SJCRH30 (cell line): ENCODE results near the gene PRRG3. TPM values are rescaled to one million over a fixed set of nuclear protein-coding genes. Genes with fewer than 3 reads are reported as not detected.

ENCODE experiments used
- DNase-seq, 2 experiments: peaks; one replicate each; pipeline ENCODE4 v3.0.0-alpha.2; 2015 to 2020
- H3K27ac ChIP-seq: fragments of 250-450 bp; sonication (Bioruptor Pico); 2 replicates; pipeline ENCODE4 v1.5.1; 2020; ENCODE audit warnings: mild to moderate bottlenecking, moderate library complexity
- H3K27me3 ChIP-seq: fragments of 250-450 bp; sonication (Bioruptor Pico); 2 replicates; pipeline ENCODE4 v1.5.1; 2020; ENCODE audit warnings: mild to moderate bottlenecking, moderate library complexity
- H3K36me3 ChIP-seq: fragments of 250-450 bp; sonication (Bioruptor Pico); 2 replicates; pipeline ENCODE4 v1.5.1; 2020; ENCODE audit warnings: mild to moderate bottlenecking, moderate library complexity
- H3K4me1 ChIP-seq: fragments of 250-450 bp; sonication (Bioruptor Pico); 2 replicates; pipeline ENCODE4 v1.5.1; 2020; ENCODE audit warnings: mild to moderate bottlenecking, moderate library complexity
- H3K4me3 ChIP-seq: fragments of 250-450 bp; sonication (Bioruptor Pico); 2 replicates; pipeline ENCODE4 v1.5.1; 2020; ENCODE audit warnings: mild to moderate bottlenecking, moderate library complexity
- H3K9me3 ChIP-seq: fragments of 250-450 bp; sonication (Bioruptor Pico); replicated peaks from 2 replicates; pipeline ENCODE4 v1.5.1; 2020; ENCODE audit warnings: mild to moderate bottlenecking, moderate library complexity
- total RNA-seq: library from RNA; depleted of rRNA; stranded (reverse); fragments of >200 nt; shearing (Covaris generic); gene quantifications from 2 replicates; pipeline ENCODE4 v1.2.3, GENCODE V29; 2014

Gene PRRG3
- total RNA-seq, 1 experiment from 2014 or later = not detected

- Histone ChIP-seq H3K4me3 (no peak overlapping the region), H3K27me3 (no peaks in the 10 kb centered on the region), H3K27ac (no peak overlapping the region), H3K4me1 (no peaks in the 10 kb centered on the region), H3K9me3 (no peaks in the 10 kb centered on the region), H3K36me3 (no peaks in the 10 kb centered on the region)
- peak in 1 of 2 experiments; percentile 4 for DNase-seq
Observed at GRCh38 chrX:151722241-151722846, 27.1 kb downstream of the PRRG3 start.

GRCh38 chrX:151723156-151723760 lies 28.0 kb downstream of the PRRG3 start:
- Histone ChIP-seq H3K9me3 (no peaks in the 10 kb centered on the region), H3K4me3 (no peak overlapping the region), H3K27ac (no peak overlapping the region), H3K27me3 (no peaks in the 10 kb centered on the region), H3K36me3 (no peaks in the 10 kb centered on the region), H3K4me1 (no peaks in the 10 kb centered on the region)
- no peak for DNase-seq

- H3K36me3 ChIP-seq = no peaks in the 10 kb centered on the region
- H3K27ac ChIP-seq = no peak overlapping the region
- no peak for DNase-seq
- no peaks in the 10 kb centered on the region for H3K9me3 ChIP-seq
- H3K4me3 ChIP-seq = no peak overlapping the region
- no peaks in the 10 kb centered on the region for H3K4me1 ChIP-seq
- no peaks in the 10 kb centered on the region for H3K27me3 ChIP-seq
Observed at GRCh38 chrX:151724563-151725337, 29.5 kb downstream of the PRRG3 start.

GRCh38 chrX:151725338-151725614 lies 30.0 kb downstream of the PRRG3 start:
- Histone ChIP-seq H3K27me3 (no peaks in the 10 kb centered on the region), H3K9me3 (no peaks in the 10 kb centered on the region), H3K4me1 (no peaks in the 10 kb centered on the region), H3K36me3 (no peaks in the 10 kb centered on the region), H3K27ac (no peak overlapping the region), H3K4me3 (no peak overlapping the region)
- DNase-seq = no peak

- H3K36me3 ChIP-seq = no peaks in the 10 kb centered on the region
- no peak overlapping the region for H3K27ac ChIP-seq
- DNase-seq = no peak
- no peaks in the 10 kb centered on the region for H3K9me3 ChIP-seq
- H3K4me3 ChIP-seq = no peak overlapping the region
- H3K27me3 ChIP-seq = no peaks in the 10 kb centered on the region
- no peaks in the 10 kb centered on the region for H3K4me1 ChIP-seq
Observed at GRCh38 chrX:151726751-151727150, 31.5 kb downstream of the PRRG3 start.

- Histone ChIP-seq H3K27ac (no peak overlapping the region), H3K4me3 (no peak overlapping the region), H3K9me3 (no peaks in the 10 kb centered on the region), H3K36me3 (no peaks in the 10 kb centered on the region), H3K27me3 (no peaks in the 10 kb centered on the region), H3K4me1 (no peaks in the 10 kb centered on the region)
- DNase-seq = no peak
Observed at GRCh38 chrX:151727346-151727745, 32.1 kb downstream of the PRRG3 start.

- H3K36me3 ChIP-seq = no peaks in the 10 kb centered on the region
- no peak overlapping the region for H3K4me3 ChIP-seq
- no peak overlapping the region for H3K27ac ChIP-seq
- no peaks in the 10 kb centered on the region for H3K27me3 ChIP-seq
- H3K4me1 ChIP-seq = no peaks in the 10 kb centered on the region
- no peaks in the 10 kb centered on the region for H3K9me3 ChIP-seq
- no peak for DNase-seq
Observed at GRCh38 chrX:151729056-151729725, 33.9 kb downstream of the PRRG3 start.

- Histone ChIP-seq H3K9me3 (no peaks in the 10 kb centered on the region), H3K4me1 (no peaks in the 10 kb centered on the region), H3K36me3 (no peaks in the 10 kb centered on the region), H3K27me3 (no peaks in the 10 kb centered on the region), H3K4me3 (no peak within 1 kb of the TSS), H3K27ac (no peak within 1 kb of the TSS)
- DNase-seq = no peak
Observed at GRCh38 chrX:151734446-151734845, 39.2 kb downstream of the PRRG3 start, which contains the start of gene CNGA2. Gene CNGA2 (plus strand): TSS chrX:151734746. CDS start chrX:151738484, 3,738 bp downstream.

GRCh38 chrX:151735219-151735618 lies 40.0 kb downstream of the PRRG3 start:
- Histone ChIP-seq H3K4me1 (no peaks in the 10 kb centered on the region), H3K36me3 (no peaks in the 10 kb centered on the region), H3K4me3 (no peak overlapping the region), H3K27ac (no peak overlapping the region), H3K27me3 (no peaks in the 10 kb centered on the region), H3K9me3 (no peaks in the 10 kb centered on the region)
- no peak for DNase-seq

- Histone ChIP-seq H3K4me3 (no peak overlapping the region), H3K9me3 (no peaks in the 10 kb centered on the region), H3K36me3 (no peaks in the 10 kb centered on the region), H3K4me1 (no peaks in the 10 kb centered on the region), H3K27me3 (no peaks in the 10 kb centered on the region), H3K27ac (no peak overlapping the region)
- DNase-seq = no peak
Observed at GRCh38 chrX:151736685-151737084, 41.4 kb downstream of the PRRG3 start.

- no peaks in the 10 kb centered on the region for H3K9me3 ChIP-seq
- no peak overlapping the region for H3K4me3 ChIP-seq
- no peak overlapping the region for H3K27ac ChIP-seq
- no peak for DNase-seq
- H3K27me3 ChIP-seq = no peaks in the 10 kb centered on the region
- no peaks in the 10 kb centered on the region for H3K36me3 ChIP-seq
- no peaks in the 10 kb centered on the region for H3K4me1 ChIP-seq
Observed at GRCh38 chrX:151737494-151737893, 42.2 kb downstream of the PRRG3 start.

- H3K36me3 ChIP-seq = no peaks in the 10 kb centered on the region
- no peaks in the 10 kb centered on the region for H3K27me3 ChIP-seq
- no peak overlapping the region for H3K27ac ChIP-seq
- no peak for DNase-seq
- H3K4me1 ChIP-seq = no peaks in the 10 kb centered on the region
- H3K4me3 ChIP-seq = no peak overlapping the region
- H3K9me3 ChIP-seq = no peaks in the 10 kb centered on the region
Observed at GRCh38 chrX:151738751-151739150, 43.5 kb downstream of the PRRG3 start.

- H3K9me3 ChIP-seq = no peaks in the 10 kb centered on the region
- DNase-seq = no peak
- no peaks in the 10 kb centered on the region for H3K27me3 ChIP-seq
- H3K36me3 ChIP-seq = no peaks in the 10 kb centered on the region
- no peaks in the 10 kb centered on the region for H3K4me1 ChIP-seq
- no peak overlapping the region for H3K27ac ChIP-seq
- no peak overlapping the region for H3K4me3 ChIP-seq
Observed at GRCh38 chrX:151741606-151742005, 46.3 kb downstream of the PRRG3 start.

GRCh38 chrX:151742311-151742710 lies 47.1 kb downstream of the PRRG3 start:
- Histone ChIP-seq H3K9me3 (no peaks in the 10 kb centered on the region), H3K27ac (no peak overlapping the region), H3K4me3 (no peak overlapping the region), H3K4me1 (no peaks in the 10 kb centered on the region), H3K27me3 (no peaks in the 10 kb centered on the region), H3K36me3 (no peaks in the 10 kb centered on the region)
- no peak for DNase-seq
